H9 (cell line): Measurements from ENCODE around the gene TEK. TPM values are rescaled to one million over a fixed set of nuclear protein-coding genes. Genes with fewer than 3 reads are reported as not detected.

Experiments used
- DNase-seq: peaks from one replicate; pipeline ENCODE4 v3.0.0-alpha.2; 2017
- H2AFZ ChIP-seq: one replicate; pipeline ENCODE4 v1.6.1; 2013; ENCODE audit warnings: mild to moderate bottlenecking, low read length, control low read depth, moderate library complexity
- H2AK5ac ChIP-seq: 2 replicates; pipeline ENCODE4 v1.6.1; 2013; ENCODE audit warnings: low read length, control low read depth, mixed read lengths; ENCODE audit not compliant: insufficient read length
- H2BK120ac ChIP-seq: one replicate; pipeline ENCODE4 v1.6.1; 2013; ENCODE audit warnings: low read depth, mild to moderate bottlenecking, low read length, control low read depth, inconsistent platforms; ENCODE audit not compliant: poor library complexity, severe bottlenecking
- H2BK12ac ChIP-seq: 2 replicates; pipeline ENCODE4 v1.6.1; 2013; ENCODE audit warnings: low read length, control low read depth, mixed read lengths, low read depth; ENCODE audit not compliant: insufficient read length
- H2BK15ac ChIP-seq: 2 replicates; pipeline ENCODE4 v1.6.1; 2013; ENCODE audit warnings: low read depth, low read length, control low read depth
- H2BK20ac ChIP-seq: one replicate; pipeline ENCODE4 v1.6.1; 2013; ENCODE audit warnings: low read depth, mild to moderate bottlenecking, low read length, control low read depth, inconsistent platforms; ENCODE audit not compliant: poor library complexity, severe bottlenecking
- H2BK5ac ChIP-seq: 2 replicates; pipeline ENCODE4 v1.6.1; 2013; ENCODE audit warnings: low read length, control low read depth, mixed read lengths; ENCODE audit not compliant: insufficient read length
- H3K14ac ChIP-seq: 2 replicates; pipeline ENCODE4 v1.6.1; 2013; ENCODE audit warnings: low read length, control low read depth; ENCODE audit not compliant: insufficient read depth
- H3K18ac ChIP-seq: 2 replicates; pipeline ENCODE4 v1.6.1; 2013; ENCODE audit warnings: low read depth, mild to moderate bottlenecking, mixed read lengths, low read length, control low read depth; ENCODE audit not compliant: insufficient read length
- H3K23ac ChIP-seq: 2 replicates; pipeline ENCODE4 v1.6.1; 2013; ENCODE audit warnings: low read length, control low read depth, mixed read lengths, low read depth; ENCODE audit not compliant: insufficient read length
- H3K23me2 ChIP-seq: 2 replicates; pipeline ENCODE4 v1.6.1; 2013; ENCODE audit warnings: low read depth, mild to moderate bottlenecking, mixed read lengths, low read length, control low read depth; ENCODE audit not compliant: insufficient read length, poor library complexity, severe bottlenecking
- H3K27ac ChIP-seq: 2 replicates; pipeline ENCODE4 v1.5.1; 2013; ENCODE audit warnings: low read length, control low read depth, mixed read lengths, low read depth; ENCODE audit not compliant: insufficient read length
- H3K27me3 ChIP-seq: 2 replicates; pipeline ENCODE4 v1.6.1; 2013; ENCODE audit warnings: low read length, control low read depth, inconsistent platforms; ENCODE audit not compliant: insufficient read depth
- H3K4ac ChIP-seq: 2 replicates; pipeline ENCODE4 v1.6.1; 2013; ENCODE audit warnings: low read depth, mild to moderate bottlenecking, control low read depth, inconsistent platforms, low read length, moderate library complexity
- H3K4me1 ChIP-seq: 2 replicates; pipeline ENCODE4 v1.6.1; 2013; ENCODE audit warnings: low read length, control low read depth, inconsistent platforms; ENCODE audit not compliant: insufficient read depth
- H3K4me2 ChIP-seq: 2 replicates; pipeline ENCODE4 v1.6.1; 2013; ENCODE audit warnings: low read length, control low read depth, mixed read lengths; ENCODE audit not compliant: insufficient read length, insufficient read depth
- H3K56ac ChIP-seq: 2 replicates; pipeline ENCODE4 v1.6.1; 2013; ENCODE audit warnings: low read depth, mild to moderate bottlenecking, mixed read lengths, low read length, control low read depth; ENCODE audit not compliant: insufficient read length
- H3K79me1 ChIP-seq: 2 replicates; pipeline ENCODE4 v1.6.1; 2013; ENCODE audit warnings: low read depth, mild to moderate bottlenecking, moderate library complexity, low read length, control low read depth, inconsistent platforms; ENCODE audit not compliant: insufficient read depth, poor library complexity, severe bottlenecking
- H3K79me2 ChIP-seq: 2 replicates; pipeline ENCODE4 v1.6.1; 2013; ENCODE audit warnings: low read length, control low read depth, inconsistent platforms; ENCODE audit not compliant: insufficient read depth
- H3K9ac ChIP-seq: 2 replicates; pipeline ENCODE4 v1.6.1; 2013; ENCODE audit warnings: low read length, control low read depth, mixed read lengths; ENCODE audit not compliant: insufficient read length; ENCODE audit errors: extremely low read depth
- H3K9me3 ChIP-seq: one replicate; pipeline ENCODE4 v1.6.1; 2013; ENCODE audit warnings: low read depth, low read length, inconsistent platforms; ENCODE audit not compliant: control insufficient read depth
- H3T11ph ChIP-seq: one replicate; pipeline ENCODE4 v1.6.1; 2013; ENCODE audit warnings: mild to moderate bottlenecking, low read length, control low read depth, inconsistent platforms
- H4K20me1 ChIP-seq: one replicate; pipeline ENCODE4 v1.6.1; 2013; ENCODE audit not compliant: control insufficient read depth, insufficient read length, insufficient read depth
- H4K5ac ChIP-seq: 2 replicates; pipeline ENCODE4 v1.6.1; 2013; ENCODE audit warnings: low read depth, mild to moderate bottlenecking, mixed read lengths, low read length, control low read depth; ENCODE audit not compliant: insufficient read length
- H4K8ac ChIP-seq: replicated peaks from 2 replicates; pipeline ENCODE4 v1.6.1; 2013; ENCODE audit warnings: low read length, control low read depth, mixed read lengths, low read depth; ENCODE audit not compliant: insufficient read length
- H4K91ac ChIP-seq: 2 replicates; pipeline ENCODE4 v1.6.1; 2013; ENCODE audit warnings: low read depth, mild to moderate bottlenecking, moderate library complexity, mixed read lengths, low read length, control low read depth; ENCODE audit not compliant: insufficient read length
- H3K27ac Mint-ChIP-seq, 3 experiments: 2 replicates in 2 of 3; 3 replicates in 1 of 3; pipeline ENCODE4 v1.8.0; 2020 to 2021; ENCODE audit warnings: mixed read lengths in 3 of 3, mild to moderate bottlenecking in 1 of 3, moderate library complexity in 1 of 3
- H3K27me3 Mint-ChIP-seq: 2 replicates; pipeline ENCODE4 v1.8.0; 2021; ENCODE audit warnings: low read depth, mild to moderate bottlenecking, moderate library complexity, mixed read lengths
- H3K36me3 Mint-ChIP-seq, 3 experiments: 2 replicates in 2 of 3; 3 replicates in 1 of 3; pipeline ENCODE4 v1.8.0; 2020 to 2021; ENCODE audit warnings: low read depth in 3 of 3, mixed read lengths in 3 of 3; ENCODE audit not compliant: insufficient read depth in 1 of 3
- H3K4me1 Mint-ChIP-seq, 2 experiments: 2 replicates each; pipeline ENCODE4 v1.8.0; 2020; ENCODE audit warnings: mixed read lengths in 2 of 2
- H3K4me3 Mint-ChIP-seq, 2 experiments: 2 replicates in 1 of 2; 3 replicates in 1 of 2; pipeline ENCODE4 v1.8.0; 2020 to 2021; ENCODE audit warnings: mild to moderate bottlenecking in 2 of 2, mixed read lengths in 2 of 2, moderate library complexity in 1 of 2
- H3K9me3 Mint-ChIP-seq, 2 experiments: 2 replicates in 1 of 2; 3 replicates in 1 of 2; pipeline ENCODE4 v1.8.0; 2020; ENCODE audit warnings: mild to moderate bottlenecking in 2 of 2, mixed read lengths in 2 of 2, moderate library complexity in 1 of 2
- WGBS: extraction: QIAGEN DNeasy Blood & Tissue Kit; methylation state at CpG from one replicate; pipeline ENCODE4 v1.1.7; 2013; ENCODE audit warnings: missing lambda C conversion rate, low lambda C conversion rate, mixed read lengths; ENCODE audit not compliant: insufficient read length; ENCODE audit errors: extremely low coverage; 5-methylcytosine and 5-hydroxymethylcytosine counted together
- total RNA-seq: library from RNA; stranded (reverse); gene quantifications from 2 replicates; pipeline ENCODE4 v1.2.1, GENCODE V29; 2021
- TF ChIP-seq, protein P1 (sequence below): fragments of 200-600 bp; sonication (generic); conservative IDR thresholded peaks from 3 replicates; pipeline ENCODE4 v1.8.0; 2021; ENCODE audit warnings: antibody characterized with exemption, mild to moderate bottlenecking

The TEK gene
- total RNA-seq, 1 experiment from 2014 or later = 1.8 TPM

DNA sequence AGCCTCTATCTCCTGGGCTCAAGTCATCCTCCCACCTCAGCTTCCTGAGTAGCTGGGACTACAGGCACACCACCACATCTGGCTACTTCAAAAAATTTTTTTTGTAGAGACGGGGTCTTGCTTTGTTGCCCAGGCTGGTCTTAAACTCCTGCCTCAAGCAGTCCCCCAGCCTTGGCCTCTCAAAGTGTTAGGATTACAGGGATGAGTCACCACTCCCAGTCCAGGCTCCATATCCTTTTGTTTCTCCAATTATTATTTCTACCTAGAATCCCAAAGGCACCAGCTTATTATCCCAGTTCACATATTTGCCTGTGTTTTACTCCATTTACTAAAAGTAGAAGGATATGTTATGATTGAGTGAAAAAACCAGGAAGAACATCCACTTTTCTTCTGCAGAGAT lies 84.9 kb downstream of the TEK start:
- Histone ChIP-seq H3K27ac (no peak overlapping the region), H3K9ac (no peak overlapping the region), H3K79me2 (no peaks in the 10 kb centered on the region), H4K5ac (no peak overlapping the region), H3K9me3 (no peaks in the 10 kb centered on the region), H2BK20ac (no peak overlapping the region), H3K23me2 (no peaks in the 10 kb centered on the region), H3K27me3 (no peaks in the 10 kb centered on the region), H3K4ac (no peak overlapping the region), H3T11ph (no peak overlapping the region), H4K8ac (no peak overlapping the region), H2BK15ac (no peak overlapping the region), H2BK5ac (no peak overlapping the region), H4K91ac (no peak overlapping the region), H2BK12ac (no peak overlapping the region), H3K4me1 (no peaks in the 10 kb centered on the region), H2BK120ac (no peak overlapping the region), H3K79me1 (no peaks in the 10 kb centered on the region), H4K20me1 (no peaks in the 10 kb centered on the region), H3K23ac (no peak overlapping the region), H3K14ac (no peak overlapping the region), H2AFZ (no peak overlapping the region), H2AK5ac (no peak overlapping the region), H3K56ac (no peak overlapping the region), H3K18ac (no peak overlapping the region), H3K4me2 (no peak overlapping the region)
- H3K27me3 Mint-ChIP-seq = no peaks in the 10 kb centered on the region
- 0 out of 4 replicates have a peak, but pooled peaks cover 0 to 3% of the 10 kb centered on the region in 2 experiments for H3K4me1 Mint-ChIP-seq
- no peaks in the 10 kb centered on the region for H3K9me3 Mint-ChIP-seq
- WGBS = no CpG with 5 or more reads among the region's 1 CpG
- H3K27ac Mint-ChIP-seq = no peak overlapping the region
- no peaks in the 10 kb centered on the region for H3K36me3 Mint-ChIP-seq
- no peak overlapping the region for H3K4me3 Mint-ChIP-seq
- DNase-seq = no peak
- TF ChIP-seq, protein P1, sequence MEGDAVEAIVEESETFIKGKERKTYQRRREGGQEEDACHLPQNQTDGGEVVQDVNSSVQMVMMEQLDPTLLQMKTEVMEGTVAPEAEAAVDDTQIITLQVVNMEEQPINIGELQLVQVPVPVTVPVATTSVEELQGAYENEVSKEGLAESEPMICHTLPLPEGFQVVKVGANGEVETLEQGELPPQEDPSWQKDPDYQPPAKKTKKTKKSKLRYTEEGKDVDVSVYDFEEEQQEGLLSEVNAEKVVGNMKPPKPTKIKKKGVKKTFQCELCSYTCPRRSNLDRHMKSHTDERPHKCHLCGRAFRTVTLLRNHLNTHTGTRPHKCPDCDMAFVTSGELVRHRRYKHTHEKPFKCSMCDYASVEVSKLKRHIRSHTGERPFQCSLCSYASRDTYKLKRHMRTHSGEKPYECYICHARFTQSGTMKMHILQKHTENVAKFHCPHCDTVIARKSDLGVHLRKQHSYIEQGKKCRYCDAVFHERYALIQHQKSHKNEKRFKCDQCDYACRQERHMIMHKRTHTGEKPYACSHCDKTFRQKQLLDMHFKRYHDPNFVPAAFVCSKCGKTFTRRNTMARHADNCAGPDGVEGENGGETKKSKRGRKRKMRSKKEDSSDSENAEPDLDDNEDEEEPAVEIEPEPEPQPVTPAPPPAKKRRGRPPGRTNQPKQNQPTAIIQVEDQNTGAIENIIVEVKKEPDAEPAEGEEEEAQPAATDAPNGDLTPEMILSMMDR = no peak
